22Rv1 (cell line): ENCODE measurements around the gene CTNNA3.

ENCODE experiments used
- ZFX ChIP-seq: fragments of 450-650 bp; IDR thresholded peaks from 2 replicates; pipeline ENCODE4 v1.6.1; 2017; ENCODE audit warnings: antibody characterized with exemption, borderline replicate concordance
- TF ChIP-seq, protein P1 (sequence below): fragments of 450-650 bp; IDR thresholded peaks from 2 replicates; pipeline ENCODE4 v1.5.1; 2017; ENCODE audit warnings: mild to moderate bottlenecking

DNA sequence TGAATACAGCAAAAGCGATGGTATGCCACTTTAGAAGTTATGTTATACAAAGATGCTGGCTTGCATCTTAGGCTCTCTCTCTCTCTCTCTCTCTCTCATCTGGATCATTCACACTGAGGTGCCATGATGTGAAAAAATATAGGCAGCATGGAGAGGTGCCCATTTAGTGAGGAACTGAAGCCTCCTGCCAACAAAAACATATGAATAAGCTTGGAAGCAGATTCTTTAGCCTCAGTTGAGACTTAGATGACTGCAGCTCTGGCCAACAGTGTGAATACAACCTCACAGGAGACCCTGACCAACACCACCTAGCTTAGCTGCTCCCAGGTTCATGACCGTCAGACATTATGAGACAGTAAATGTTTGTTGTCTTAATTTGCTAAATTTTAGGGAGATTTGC is 1330.3 kb downstream of the CTNNA3 start:
- TF ChIP-seq, protein P1, sequence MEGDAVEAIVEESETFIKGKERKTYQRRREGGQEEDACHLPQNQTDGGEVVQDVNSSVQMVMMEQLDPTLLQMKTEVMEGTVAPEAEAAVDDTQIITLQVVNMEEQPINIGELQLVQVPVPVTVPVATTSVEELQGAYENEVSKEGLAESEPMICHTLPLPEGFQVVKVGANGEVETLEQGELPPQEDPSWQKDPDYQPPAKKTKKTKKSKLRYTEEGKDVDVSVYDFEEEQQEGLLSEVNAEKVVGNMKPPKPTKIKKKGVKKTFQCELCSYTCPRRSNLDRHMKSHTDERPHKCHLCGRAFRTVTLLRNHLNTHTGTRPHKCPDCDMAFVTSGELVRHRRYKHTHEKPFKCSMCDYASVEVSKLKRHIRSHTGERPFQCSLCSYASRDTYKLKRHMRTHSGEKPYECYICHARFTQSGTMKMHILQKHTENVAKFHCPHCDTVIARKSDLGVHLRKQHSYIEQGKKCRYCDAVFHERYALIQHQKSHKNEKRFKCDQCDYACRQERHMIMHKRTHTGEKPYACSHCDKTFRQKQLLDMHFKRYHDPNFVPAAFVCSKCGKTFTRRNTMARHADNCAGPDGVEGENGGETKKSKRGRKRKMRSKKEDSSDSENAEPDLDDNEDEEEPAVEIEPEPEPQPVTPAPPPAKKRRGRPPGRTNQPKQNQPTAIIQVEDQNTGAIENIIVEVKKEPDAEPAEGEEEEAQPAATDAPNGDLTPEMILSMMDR = no peak
- TF ChIP-seq ZFX = no peak
